Limb (tissue), 2 donors: Measurements from ENCODE around the gene PLEKHF1.
A peak's percentile ranks its signal among the peaks of the same experiment; 100 is the strongest.
"Not testable (repeated sequence)": the region's sequence is repeated elsewhere in the genome, so short reads cannot be mapped to it uniquely, and the experiment has no call there.

Experiments used
- DNase-seq, 2 donors: peaks; one replicate each; pipeline ENCODE4 v3.0.0-alpha.2; 2016; ENCODE audit errors: extremely low spot score in 2 of 2

The PLEKHF1 gene

DNA sequence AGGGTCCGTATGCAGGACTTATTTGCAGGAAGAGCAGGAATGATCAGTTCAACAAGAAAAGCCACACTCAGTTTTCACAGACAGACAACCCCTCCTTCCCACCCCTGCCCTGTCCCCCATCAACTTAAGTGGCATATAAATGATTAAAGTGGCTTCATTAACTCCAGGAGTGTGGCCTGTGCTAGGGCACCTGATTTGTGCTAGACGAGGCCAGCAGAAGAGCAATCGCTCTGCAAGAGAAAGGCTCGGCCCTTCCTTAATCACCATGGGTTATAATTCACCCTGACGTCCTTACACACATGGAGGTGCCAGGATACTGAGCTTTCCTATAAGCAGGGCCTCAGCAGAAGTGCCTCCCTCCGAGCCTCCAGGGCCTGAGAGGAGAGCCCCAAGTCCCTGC is 35.2 kb downstream of the PLEKHF1 start:
- DNase-seq, result no peak

- no peak for DNase-seq
Measured at GRCh38 chr19:29702161-29702962, 37.1 kb downstream of the PLEKHF1 start.

DNA sequence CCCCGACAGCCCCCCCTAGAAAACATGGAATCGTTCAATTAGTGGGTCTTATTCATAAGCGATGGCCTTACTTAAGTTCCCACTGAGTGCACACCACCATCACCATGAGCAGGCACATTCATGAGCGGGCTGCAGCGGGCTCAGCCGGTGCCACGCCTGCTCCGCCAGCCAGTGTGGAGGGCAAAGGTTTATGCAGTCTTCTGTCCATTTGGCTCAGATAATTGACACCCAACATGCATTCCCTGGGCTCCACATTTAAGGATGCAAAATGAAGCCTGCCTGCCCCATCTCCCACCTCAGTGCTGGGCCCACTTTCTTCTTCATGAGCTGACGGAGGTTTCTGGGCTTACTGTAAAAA is 37.7 kb downstream of the PLEKHF1 start:
- no peak for DNase-seq

GRCh38 chr19:29704562-29705558 is 39.6 kb downstream of the PLEKHF1 start:
- DNase-seq, result no peak

DNA sequence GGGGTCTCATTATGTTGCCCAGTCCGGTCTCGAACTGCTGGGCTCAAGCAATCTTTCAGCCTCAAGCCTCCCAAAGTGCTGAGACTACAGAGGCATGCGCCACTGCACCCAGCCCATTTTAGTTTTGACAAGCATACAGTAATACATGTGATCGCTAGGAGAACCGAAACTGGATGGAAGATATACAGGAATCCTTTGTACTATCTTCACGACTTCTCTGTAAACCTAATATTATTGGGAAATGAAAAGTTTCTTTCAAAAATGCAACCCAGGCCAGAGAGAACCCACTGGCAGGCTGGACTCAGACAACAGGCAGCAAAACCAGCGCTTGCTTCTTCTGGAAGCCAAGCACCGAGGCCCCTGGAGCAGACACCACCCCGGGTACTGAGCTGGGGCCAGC is 40.4 kb downstream of the PLEKHF1 start:
- no peak for DNase-seq

GRCh38 chr19:29706635-29707034 is 41.4 kb downstream of the PLEKHF1 start:
- DNase-seq, result no peak

GRCh38 chr19:29708554-29709439 is 43.5 kb downstream of the PLEKHF1 start:
- DNase-seq, result no peak

DNA sequence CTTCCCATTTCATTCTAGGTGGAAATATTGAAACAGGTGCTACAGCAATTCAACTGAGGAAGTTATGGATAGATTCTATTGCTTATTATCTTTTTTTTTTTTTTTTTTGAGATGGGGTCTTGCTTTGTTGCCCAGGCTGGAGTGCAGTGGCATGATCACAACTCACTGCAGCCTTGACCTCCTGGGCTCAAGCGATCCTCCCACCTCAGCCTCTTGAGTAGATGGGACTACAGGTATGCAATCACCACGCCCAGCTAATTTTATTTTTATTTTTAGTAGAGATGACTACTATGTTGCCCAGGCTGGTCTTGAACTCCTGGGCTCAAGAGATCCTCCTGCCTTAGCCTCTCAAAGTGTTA is 44.2 kb downstream of the PLEKHF1 start:
- not testable (repeated sequence) for DNase-seq

GRCh38 chr19:29711584-29712132 is 46.4 kb downstream of the PLEKHF1 start:
- no peak for DNase-seq

DNA sequence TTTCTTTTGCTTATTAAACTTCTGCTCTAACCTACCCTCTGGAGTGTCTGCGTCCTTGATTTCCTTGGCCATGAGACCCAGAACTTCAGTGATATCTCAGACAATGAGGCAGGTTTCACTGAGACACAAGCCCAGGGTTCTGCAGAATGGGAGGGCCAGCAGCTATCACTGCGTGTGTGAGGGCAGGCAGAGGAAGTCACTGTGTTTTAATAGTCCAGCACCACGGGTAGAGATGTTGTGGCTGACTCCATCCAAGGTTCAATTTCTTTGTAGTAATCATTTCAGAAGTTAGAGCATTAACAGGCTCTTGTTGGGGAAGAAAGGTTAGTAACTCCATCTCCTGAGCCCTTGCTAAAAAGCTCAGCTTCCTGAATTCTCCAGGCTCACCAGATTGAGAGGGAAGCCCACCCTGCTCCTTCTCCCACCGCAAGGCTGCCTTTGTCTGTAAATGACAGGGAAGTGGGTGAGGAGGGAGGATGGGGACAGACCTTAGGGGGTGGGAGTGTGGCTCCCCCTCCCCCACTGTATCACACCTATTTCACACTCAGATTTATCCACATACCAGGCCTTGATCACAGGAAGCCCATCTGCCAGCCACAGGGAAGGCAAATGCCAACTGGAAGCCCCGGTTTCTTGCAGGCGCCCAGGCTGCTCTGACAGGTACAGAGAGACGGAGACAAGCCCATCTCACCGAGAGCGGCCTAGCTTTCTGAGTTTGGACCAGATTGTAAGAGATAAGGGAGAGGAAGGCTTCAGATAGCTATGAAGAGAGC is 47.7 kb downstream of the PLEKHF1 start:
- DNase-seq, result no peak

- DNase-seq, result no peak
Measured at GRCh38 chr19:29714371-29714952, 49.2 kb downstream of the PLEKHF1 start.

GRCh38 chr19:29714953-29715700 is 49.9 kb downstream of the PLEKHF1 start, which contains the start of gene C19orf12:
C19orf12 (minus strand) TSS chr19:29715261; CDS start chr19:29708413, 6,848 bp downstream.
- DNase-seq, result peak; percentile 63 to 83

DNA sequence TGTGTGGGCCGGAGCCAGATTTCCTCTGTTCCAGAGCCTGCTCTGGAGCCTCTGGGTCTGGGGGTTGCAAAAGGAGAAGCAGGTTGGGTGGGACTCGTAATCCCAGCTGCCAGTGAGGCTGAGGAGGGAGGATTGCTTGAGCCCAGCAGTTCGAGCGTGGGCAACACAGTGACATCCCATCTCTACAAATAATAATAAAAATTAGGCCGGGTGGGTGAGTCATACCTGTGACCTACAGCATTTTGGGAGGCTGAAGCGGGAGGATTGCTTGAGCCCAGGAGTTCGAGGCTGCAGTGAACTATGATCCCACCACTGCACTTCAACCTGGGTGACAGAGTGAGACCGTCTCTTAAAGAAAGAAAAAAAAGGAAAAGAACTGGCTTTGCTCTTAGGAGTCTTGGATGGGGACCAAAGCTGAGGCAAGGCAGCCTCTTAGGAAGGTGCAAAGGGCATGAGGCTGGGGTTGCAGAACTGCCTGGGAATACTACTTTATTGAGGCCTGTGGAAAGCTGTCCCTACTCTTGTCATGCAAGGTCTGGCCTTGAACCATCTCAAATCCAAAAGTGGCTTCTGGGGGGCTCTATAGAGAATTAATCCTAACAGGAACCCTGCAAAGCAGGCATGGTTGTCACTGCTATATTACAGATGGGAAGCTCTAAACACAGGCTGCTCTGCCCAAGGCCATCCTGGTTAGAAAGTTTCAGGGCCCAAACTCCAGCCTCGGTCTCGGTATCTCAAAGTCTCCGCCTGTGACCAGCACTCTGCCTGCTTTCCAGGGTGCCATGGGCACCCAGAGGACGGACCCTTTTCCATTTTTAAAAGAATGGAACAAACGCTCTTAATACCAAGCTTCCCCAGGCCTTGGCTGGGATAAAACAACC is 50.7 kb downstream of the PLEKHF1 start:
- DNase-seq, result peak in 1 of 2 donors; percentile 14

DNA sequence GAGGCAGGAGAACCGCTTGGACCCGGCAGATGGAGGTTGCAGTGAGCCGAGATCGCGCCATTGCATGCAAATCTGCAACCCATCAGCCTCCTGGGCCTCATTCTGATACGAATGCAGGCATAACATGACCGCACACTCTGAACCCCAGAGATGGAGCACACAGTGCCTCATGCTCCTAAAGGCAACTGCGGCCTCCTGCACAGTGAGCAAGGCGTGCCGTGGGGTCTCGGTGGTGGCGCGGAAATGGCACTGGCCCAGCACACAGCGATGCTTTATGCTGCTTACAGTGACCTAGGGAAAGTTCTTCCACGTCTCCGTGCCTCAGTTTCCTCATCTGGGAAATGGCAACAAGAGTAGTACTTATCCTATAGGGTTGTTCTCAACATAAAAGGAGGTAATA is 51.8 kb downstream of the PLEKHF1 start:
- DNase-seq, result no peak

DNA sequence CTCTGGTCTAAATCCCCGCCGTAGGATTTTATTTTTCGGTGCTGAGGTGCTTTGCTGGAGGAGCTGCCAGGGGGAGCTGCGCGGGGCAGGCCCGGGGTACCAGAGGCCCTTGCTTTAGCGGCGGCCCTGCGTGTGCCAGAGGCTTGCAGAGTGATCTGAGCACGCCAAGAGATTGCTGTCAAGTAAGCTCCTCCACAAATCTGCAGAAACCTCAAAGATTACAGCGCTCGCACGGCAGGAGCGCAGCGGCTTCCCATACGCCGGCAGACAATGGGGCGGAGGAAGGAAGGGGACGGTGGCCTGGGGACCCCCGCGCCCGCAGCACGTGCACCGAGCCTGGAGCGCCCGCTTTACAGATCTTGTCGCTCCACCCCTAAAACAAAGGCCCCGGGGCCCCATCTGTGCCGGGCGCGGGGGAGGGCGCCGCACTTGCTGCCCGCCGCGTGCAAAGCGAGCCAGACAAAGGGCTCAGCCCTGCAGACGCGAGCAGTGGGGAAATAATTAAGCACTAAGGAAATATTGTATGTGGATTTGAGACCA is 58.9 kb downstream of the PLEKHF1 start:
- DNase-seq, result peak; percentile 20 to 72

GRCh38 chr19:29724746-29725145 is 59.5 kb downstream of the PLEKHF1 start:
- no peak for DNase-seq
